K562 (cell line): Measurements from ENCODE around the gene PRSS50. TPM values are rescaled to one million over a fixed set of nuclear protein-coding genes. Genes with fewer than 3 reads are reported as not detected.

Experiments used
- CC2D1A ChIP-seq: fragments of 450-650 bp; IDR thresholded peaks from 2 replicates; pipeline ENCODE4 v1.6.1; 2017; ENCODE audit warnings: mild to moderate bottlenecking
- CCAR2 ChIP-seq: fragments of 200-400 bp; formaldehyde crosslinking; IDR thresholded peaks from 2 replicates; pipeline ENCODE4 v1.6.1; 2017; ENCODE audit warnings: mild to moderate bottlenecking, low read depth, low read length
- CGGBP1 ChIP-seq: fragments of 250-450 bp; sonication (Bioruptor Pico); IDR thresholded peaks from 2 replicates; pipeline ENCODE4 v1.9.0; 2021; ENCODE audit warnings: mild to moderate bottlenecking
- DEAF1 ChIP-seq: fragments of 450-650 bp; formaldehyde crosslinking; IDR thresholded peaks from 2 replicates; pipeline ENCODE4 v1.4.0; 2020; ENCODE audit warnings: mild to moderate bottlenecking, moderate library complexity
- E2F4 ChIP-seq: sonication (generic); formaldehyde crosslinking; IDR thresholded peaks from 2 replicates; pipeline ENCODE4 v1.8.0; 2022; ENCODE audit warnings: mild to moderate bottlenecking, low read depth, missing genetic modification reagents
- GATAD2A ChIP-seq: fragments of 450-650 bp; IDR thresholded peaks from 2 replicates; pipeline ENCODE4 v1.6.1; 2017
- ID3 ChIP-seq, 2 experiments: fragments of 250-450 bp in 1 of 2; fragments of 450-650 bp in 1 of 2; sonication (Bioruptor Pico) in 1 of 2; IDR thresholded peaks; 2 replicates each; pipeline versions ENCODE4 v1.6.1 to v1.8.0; 2016 to 2021; ENCODE audit warnings: mild to moderate bottlenecking in 2 of 2, moderate library complexity in 2 of 2, missing compliant biosample characterization in 1 of 2, missing genetic modification characterization in 1 of 2
- KDM5B ChIP-seq: fragments of 200-600 bp; sonication (generic); IDR thresholded peaks from 2 replicates; pipeline ENCODE4 v1.6.1; 2012; ENCODE audit warnings: low read depth, mild to moderate bottlenecking, moderate library complexity, low read length, control low read depth, inconsistent platforms; ENCODE audit not compliant: insufficient replicate concordance
- NR1H2 ChIP-seq: sonication (generic); formaldehyde crosslinking; IDR thresholded peaks from 2 replicates; pipeline ENCODE4 v1.4.0; 2020; ENCODE audit warnings: mild to moderate bottlenecking, missing genetic modification reagents
- POLR2AphosphoS5 ChIP-seq: IDR thresholded peaks from 2 replicates; pipeline ENCODE4 v1.6.1; 2011; ENCODE audit warnings: mild to moderate bottlenecking, low read depth, low read length, moderate library complexity; ENCODE audit not compliant: control insufficient read depth, insufficient read depth
- STAT6 ChIP-seq: sonication (generic); formaldehyde crosslinking; IDR thresholded peaks from 2 replicates; pipeline ENCODE4 v1.8.1; 2023; ENCODE audit warnings: mild to moderate bottlenecking, missing genetic modification reagents
- VEZF1 ChIP-seq: fragments of 200-800 bp; sonication (Bioruptor generic); IDR thresholded peaks from 2 replicates; pipeline ENCODE4 v1.6.1; 2017; ENCODE audit warnings: missing genetic modification characterization, missing compliant biosample characterization
- ZNF143 ChIP-seq: sonication (generic); formaldehyde crosslinking; IDR thresholded peaks from 2 replicates; pipeline ENCODE4 v1.9.0; 2022; ENCODE audit warnings: mild to moderate bottlenecking, missing genetic modification reagents
- ZNF655 ChIP-seq: fragments of 250-450 bp; sonication (Bioruptor Pico); IDR thresholded peaks from 2 replicates; pipeline ENCODE4 v1.5.0; 2021
- polyA plus RNA-seq, 8 experiments: library from polyadenylated mRNA; depleted of rRNA in 4 of 8; stranded (reverse) in 5 of 8; unstranded in 3 of 8; fragments of >200 nt; fragmentation: Nextera tagmentation in 2 of 8; fragmentation: Illumina TruSeq in 1 of 8; extraction: Ambion mirVana in 2 of 8; extraction: Trizol in 1 of 8; gene quantifications; 2 replicates each; pipeline versions ENCODE4 v1.2.1 to v1.2.3, GENCODE V29; 2011 to 2014; ENCODE audit warnings: inconsistent platforms in 1 of 8, missing spikeins in 1 of 8
- total RNA-seq, 7 experiments: library from RNA; depleted of rRNA in 6 of 7; stranded (reverse); fragments of >200 nt in 6 of 7; fragmentation: Illumina TruSeq in 2 of 7; extraction: Trizol in 2 of 7; gene quantifications; 2 replicates each; pipeline versions ENCODE4 v1.2.1 to v1.2.3, GENCODE V29; 2011 to 2021; ENCODE audit warnings: low replicate concordance in 1 of 7

Gene PRSS50
- total and polyA plus RNA-seq, 9 of the 15 experiments (the other 6 are each of a cell fraction or from before 2014, with no cell fraction given) = 0.01 TPM; not detected in 8

- TF ChIP-seq DEAF1 (CRISPR knock-in tag) (no peak), CCAR2 (no peak), STAT6 (CRISPR knock-in tag) (no peak), CGGBP1 (CRISPR knock-in tag) (no peak), ZNF655 (CRISPR knock-in tag) (no peak), KDM5B (no peak), POLR2AphosphoS5 (no peak), ZNF143 (CRISPR knock-in tag) (no peak), E2F4 (no peak), CC2D1A (no peak), NR1H2 (CRISPR knock-in tag) (no peak), GATAD2A (no peak), VEZF1 (CRISPR knock-in tag) (peak; percentile 78), ID3 (CRISPR knock-in tag; IDR thresholded peaks at IDR 0.05) (no peak), ID3 (tag; IDR thresholded peaks at IDR 0.05) (0 out of 2 replicates have a peak, but pooled peaks have one; percentile 27)
Measured at GRCh38 chr3:46693038-46693891, 24.4 kb downstream of the PRSS50 start, which contains the start of gene ALS2CL (continued).
